Left renal cortex interstitium (tissue), 4 donors: Measurements from ENCODE around the gene MAPKAPK2. TPM values are rescaled to one million over a fixed set of nuclear protein-coding genes. Genes with fewer than 3 reads are reported as not detected.

Source experiments
- DNase-seq, 4 donors: peaks; one replicate each; pipeline ENCODE4 v3.0.0-alpha.2; 2013; ENCODE audit warnings: low read depth in 4 of 4, low spot score in 2 of 4, missing footprints in 1 of 4
- polyA plus RNA-seq, 4 donors: library from polyadenylated mRNA; unstranded; fragments of 120-200 nt; gene quantifications; one replicate each; pipeline ENCODE4 v1.2.1, GENCODE V29; 2013; ENCODE audit not compliant: insufficient read length in 4 of 4

The MAPKAPK2 gene
- polyA plus RNA-seq, 4 donors = 72.2 to 80.4 (median 76.6) TPM

DNA sequence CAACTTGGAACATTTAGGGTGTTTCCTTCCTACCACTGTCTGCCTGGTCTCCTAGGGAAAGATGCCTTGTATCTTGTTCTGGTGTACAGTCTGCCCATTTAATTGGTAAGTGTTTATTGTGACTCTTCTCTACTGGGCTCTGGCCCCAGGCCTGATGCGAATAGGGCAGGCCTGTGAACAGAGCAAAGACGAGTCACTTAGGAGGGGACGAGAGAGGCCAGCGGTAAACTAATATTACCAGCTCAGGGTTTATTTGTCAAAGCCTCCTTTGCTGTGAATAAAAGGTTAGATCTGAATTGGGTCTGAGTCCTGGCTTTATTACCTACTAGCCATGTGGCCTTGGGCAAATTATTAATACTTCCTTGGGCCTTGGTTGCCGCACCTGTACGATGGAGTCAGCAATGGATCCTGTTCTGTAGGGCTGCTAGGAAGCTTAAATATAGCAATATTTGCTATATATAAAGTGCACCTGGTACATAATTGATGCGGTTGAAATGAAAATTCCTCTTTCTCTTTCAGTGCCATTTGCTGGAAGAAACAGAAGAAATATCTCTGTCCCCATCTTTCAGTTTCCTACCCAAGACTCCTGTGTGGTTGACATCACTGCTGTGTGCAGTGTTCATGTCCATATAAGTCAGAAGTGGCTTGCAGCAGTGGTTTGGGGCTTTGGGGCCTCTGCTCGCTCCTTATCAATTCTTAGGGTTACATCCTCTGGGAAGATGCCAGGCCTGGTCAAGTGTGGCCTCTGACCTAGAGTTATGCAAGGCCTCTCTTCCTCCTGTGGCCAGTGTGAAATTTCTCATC lies 32.4 kb downstream of the MAPKAPK2 start:
- no peak for DNase-seq

- no peak for DNase-seq
Measured at GRCh38 chr1:206717674-206717989, 32.9 kb downstream of the MAPKAPK2 start.

DNA sequence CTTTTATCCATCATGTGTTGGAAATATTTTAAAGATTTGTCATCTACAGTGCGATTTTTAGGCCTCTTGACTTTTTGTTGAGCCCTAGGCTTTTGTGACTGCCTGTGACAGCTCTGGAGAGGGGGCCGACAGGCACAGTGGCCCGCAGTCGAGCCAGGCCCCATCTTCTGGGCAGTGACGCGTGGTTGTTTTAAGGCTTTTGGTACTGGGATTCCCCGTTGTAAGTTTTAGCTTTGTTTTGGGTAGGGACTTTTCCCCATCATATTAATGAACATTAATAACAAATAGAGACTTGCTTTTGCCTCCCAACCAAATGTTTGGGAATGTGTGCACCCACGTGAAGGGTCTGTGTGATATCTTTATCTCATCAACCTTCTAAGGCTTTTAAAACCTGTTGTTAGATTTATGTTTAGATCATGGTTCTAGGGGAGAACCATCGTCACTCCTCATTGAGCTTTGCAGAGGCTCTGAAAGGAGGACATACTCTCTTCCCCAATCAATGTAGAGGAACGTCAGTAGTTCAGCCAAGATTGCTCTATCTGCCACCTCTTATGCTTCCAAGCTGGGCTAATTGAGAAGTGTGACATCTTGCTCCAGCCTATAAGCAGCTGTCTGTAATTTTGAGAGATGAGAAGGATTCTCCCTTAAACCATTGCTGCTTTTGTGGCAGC lies 34.6 kb downstream of the MAPKAPK2 start:
- no peak for DNase-seq

- DNase-seq = no peak
Measured at GRCh38 chr1:206721454-206721853, 36.7 kb downstream of the MAPKAPK2 start.

- DNase-seq = no peak
Measured at GRCh38 chr1:206722751-206723461, 38.2 kb downstream of the MAPKAPK2 start.

- no peak for DNase-seq
Measured at GRCh38 chr1:206723462-206723804, 38.7 kb downstream of the MAPKAPK2 start.

- no peak for DNase-seq
Measured at GRCh38 chr1:206723805-206724472, 39.2 kb downstream of the MAPKAPK2 start.

- DNase-seq = no peak
Measured at GRCh38 chr1:206725109-206725963, 40.6 kb downstream of the MAPKAPK2 start.

DNA sequence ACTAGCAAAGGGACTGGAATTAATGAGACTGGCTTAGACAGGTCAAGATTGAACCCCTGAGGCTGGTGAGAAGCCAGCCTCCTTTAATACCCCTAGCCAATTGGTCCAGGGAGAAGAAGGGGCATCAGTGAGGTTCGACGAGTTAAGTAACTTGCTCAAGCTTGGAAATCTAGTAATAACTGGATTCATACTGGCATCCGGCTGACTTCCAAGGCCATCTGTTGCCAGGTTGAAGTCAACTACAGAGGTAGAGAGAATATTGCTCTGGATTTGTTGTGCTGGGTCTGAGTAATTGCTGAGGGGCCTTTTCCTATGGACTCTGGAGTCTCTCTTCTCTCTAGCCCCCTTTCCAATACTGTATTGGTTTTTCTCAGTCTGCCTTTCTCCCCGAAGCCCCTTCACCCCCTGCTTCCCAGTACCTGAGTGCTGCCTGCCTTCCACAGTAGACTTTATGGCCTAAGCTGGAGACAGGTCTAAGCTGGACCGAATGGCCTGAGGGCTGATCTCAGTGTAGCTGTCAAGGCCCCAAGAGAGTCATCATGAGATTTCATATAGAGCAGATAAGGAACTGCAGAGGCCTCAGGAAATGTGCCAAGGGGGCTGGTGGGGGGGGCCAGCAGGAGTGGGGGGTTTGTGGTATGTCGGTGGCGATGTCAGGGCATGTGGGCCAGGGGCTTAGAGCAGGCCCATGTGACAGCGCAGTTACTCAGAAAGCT lies 43.4 kb downstream of the MAPKAPK2 start:
- no peak for DNase-seq

- DNase-seq = no peak
Measured at GRCh38 chr1:206728697-206728987, 43.9 kb downstream of the MAPKAPK2 start.

GRCh38 chr1:206729050-206729449 lies 44.3 kb downstream of the MAPKAPK2 start:
- DNase-seq = no peak

GRCh38 chr1:206729507-206729906 lies 44.8 kb downstream of the MAPKAPK2 start:
- no peak for DNase-seq

GRCh38 chr1:206732508-206732907 lies 47.8 kb downstream of the MAPKAPK2 start:
- no peak for DNase-seq

- no peak for DNase-seq
Measured at GRCh38 chr1:206732992-206733391, 48.3 kb downstream of the MAPKAPK2 start.

- DNase-seq = no peak
Measured at GRCh38 chr1:206734499-206735142, 49.9 kb downstream of the MAPKAPK2 start.

GRCh38 chr1:206735553-206736031 lies 50.9 kb downstream of the MAPKAPK2 start:
- no peak for DNase-seq

DNA sequence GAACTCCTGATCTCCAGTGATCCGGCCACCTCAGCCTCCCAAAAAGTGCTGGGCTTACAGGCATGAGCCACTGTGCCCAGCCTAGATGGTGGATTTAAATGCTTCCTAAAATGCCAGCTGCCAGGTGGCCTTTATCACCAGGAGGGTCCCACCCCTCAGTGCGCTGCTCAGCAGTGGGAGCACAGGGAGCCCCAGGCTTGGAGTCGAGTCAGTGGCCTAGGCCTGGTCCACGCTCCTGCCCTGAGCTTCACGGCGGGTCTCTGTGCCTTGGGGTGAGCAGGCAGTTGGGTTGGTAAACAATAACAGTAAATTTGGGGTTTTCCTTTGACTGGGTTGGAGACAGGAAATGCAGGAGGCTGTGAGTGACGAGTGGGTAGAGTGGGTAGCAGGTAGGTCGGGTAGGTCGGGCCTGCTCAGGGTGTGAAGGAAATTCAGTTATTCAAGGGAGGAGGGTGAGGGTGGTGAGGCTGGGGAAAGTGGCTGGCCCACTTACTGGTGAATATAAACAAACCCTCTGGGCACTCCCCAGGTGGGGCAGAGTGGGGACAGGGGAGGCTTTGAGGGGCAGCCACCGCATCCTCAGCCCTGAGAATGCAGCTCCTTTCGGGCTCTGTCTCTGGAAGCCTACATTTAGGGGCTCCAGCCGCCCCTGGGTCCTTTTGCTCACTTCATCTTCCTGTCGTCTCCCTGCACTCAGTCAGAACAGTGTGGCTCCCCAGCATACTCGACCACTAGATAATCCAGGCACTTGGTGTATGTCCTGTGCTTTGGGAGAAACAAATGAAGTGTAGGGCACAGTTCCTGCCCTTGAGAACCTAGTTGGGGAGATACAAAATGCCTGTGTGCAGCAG lies 52.4 kb downstream of the MAPKAPK2 start:
- DNase-seq = no peak

- no peak for DNase-seq
Measured at GRCh38 chr1:206737729-206738201, 53.1 kb downstream of the MAPKAPK2 start.
